Neutrophil (primary cell): ENCODE measurements around the gene ADAMTS13.
"Not testable (repeated sequence)": the region's sequence is repeated elsewhere in the genome, so short reads cannot be mapped to it uniquely, and the experiment has no call there.

ENCODE experiments used
- H3K27ac ChIP-seq: fragments of 200-600 bp; sonication (generic); 2 replicates; pipeline ENCODE4 v1.5.1; 2016; ENCODE audit warnings: mild to moderate bottlenecking, moderate library complexity
- H3K27me3 ChIP-seq: fragments of 200-600 bp; sonication (generic); 2 replicates; pipeline ENCODE4 v1.6.0; 2016; ENCODE audit warnings: mild to moderate bottlenecking
- H3K36me3 ChIP-seq: fragments of 200-600 bp; sonication (generic); 2 replicates; pipeline ENCODE4 v1.5.1; 2017
- H3K4me1 ChIP-seq, 2 experiments: fragments of 200-600 bp in 1 of 2; sonication (generic) in 1 of 2; 1 replicate in 1 of 2; 2 replicates in 1 of 2; pipeline versions ENCODE4 v1.5.1 to v1.6.1; 2013 to 2016; ENCODE audit warnings: low read depth in 1 of 2, low read length in 1 of 2, mild to moderate bottlenecking in 1 of 2, moderate library complexity in 1 of 2; ENCODE audit not compliant: control insufficient read depth in 1 of 2, insufficient read depth in 1 of 2
- H3K4me3 ChIP-seq, 2 experiments: fragments of 200-600 bp in 1 of 2; sonication (generic) in 1 of 2; 1 replicate in 1 of 2; 2 replicates in 1 of 2; pipeline ENCODE4 v1.5.1; 2013 to 2016; ENCODE audit warnings: low read depth in 1 of 2, low read length in 1 of 2, mild to moderate bottlenecking in 1 of 2, moderate library complexity in 1 of 2
- H3K9me3 ChIP-seq: fragments of 200-600 bp; sonication (generic); 2 replicates; pipeline ENCODE4 v1.5.1; 2016
- TF ChIP-seq, protein P1 (sequence below): fragments of 200-600 bp; sonication (generic); IDR thresholded peaks from 2 replicates; pipeline ENCODE4 v1.5.1; 2016; ENCODE audit warnings: antibody characterized with exemption

The ADAMTS13 gene

DNA sequence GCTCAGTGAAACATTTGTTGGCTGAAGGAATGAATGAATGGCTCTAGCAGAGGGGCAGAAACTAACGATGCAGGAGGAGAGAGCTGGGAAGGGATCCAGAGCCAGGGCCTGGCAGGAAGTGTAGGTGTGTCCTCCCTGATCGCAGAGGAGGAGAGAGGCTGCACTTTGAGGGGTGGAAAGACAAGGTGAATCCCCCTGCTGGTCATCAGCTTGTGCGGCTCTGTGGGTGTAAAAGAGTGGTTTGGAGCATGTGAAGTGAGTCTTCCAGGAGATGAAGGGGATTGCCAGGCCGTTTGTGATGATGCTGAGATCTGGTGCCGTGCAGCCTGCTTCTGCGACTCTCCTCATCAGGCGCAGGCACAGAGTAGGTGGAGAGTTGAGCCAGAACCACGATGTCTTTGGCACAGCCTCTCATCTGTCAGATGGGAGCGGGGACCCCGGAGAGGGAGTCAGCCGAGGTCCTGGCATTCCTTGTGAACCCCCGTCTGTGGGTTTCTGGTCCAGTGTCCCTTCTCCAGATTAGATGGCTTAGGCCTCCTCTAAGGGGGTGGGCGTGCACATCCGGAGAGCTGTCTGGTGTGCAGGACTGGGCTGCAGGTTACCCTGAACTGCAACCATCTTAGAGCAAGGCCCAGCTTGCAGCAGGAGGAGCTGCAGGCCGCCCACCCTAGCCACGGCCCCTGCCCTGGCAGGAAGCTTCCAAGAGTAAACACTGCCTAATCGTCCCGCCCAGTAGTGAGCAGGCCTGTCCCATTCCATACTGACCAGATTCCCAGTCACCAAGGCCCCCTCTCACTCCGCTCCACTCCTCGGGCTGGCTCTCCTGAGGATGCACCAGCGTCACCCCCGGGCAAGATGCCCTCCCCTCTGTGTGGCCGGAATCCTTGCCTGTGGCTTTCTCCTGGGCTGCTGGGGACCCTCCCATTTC, at the start of gene ADAMTS13:
Gene ADAMTS13 (plus strand): TSS at position 753 of the 928 bp plus-strand sequence. CDS start 77 bp downstream, at position 830.
- no peaks in the 10 kb centered on the region for H3K9me3 ChIP-seq
- TF ChIP-seq, protein P1, sequence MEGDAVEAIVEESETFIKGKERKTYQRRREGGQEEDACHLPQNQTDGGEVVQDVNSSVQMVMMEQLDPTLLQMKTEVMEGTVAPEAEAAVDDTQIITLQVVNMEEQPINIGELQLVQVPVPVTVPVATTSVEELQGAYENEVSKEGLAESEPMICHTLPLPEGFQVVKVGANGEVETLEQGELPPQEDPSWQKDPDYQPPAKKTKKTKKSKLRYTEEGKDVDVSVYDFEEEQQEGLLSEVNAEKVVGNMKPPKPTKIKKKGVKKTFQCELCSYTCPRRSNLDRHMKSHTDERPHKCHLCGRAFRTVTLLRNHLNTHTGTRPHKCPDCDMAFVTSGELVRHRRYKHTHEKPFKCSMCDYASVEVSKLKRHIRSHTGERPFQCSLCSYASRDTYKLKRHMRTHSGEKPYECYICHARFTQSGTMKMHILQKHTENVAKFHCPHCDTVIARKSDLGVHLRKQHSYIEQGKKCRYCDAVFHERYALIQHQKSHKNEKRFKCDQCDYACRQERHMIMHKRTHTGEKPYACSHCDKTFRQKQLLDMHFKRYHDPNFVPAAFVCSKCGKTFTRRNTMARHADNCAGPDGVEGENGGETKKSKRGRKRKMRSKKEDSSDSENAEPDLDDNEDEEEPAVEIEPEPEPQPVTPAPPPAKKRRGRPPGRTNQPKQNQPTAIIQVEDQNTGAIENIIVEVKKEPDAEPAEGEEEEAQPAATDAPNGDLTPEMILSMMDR = no peak
- H3K36me3 ChIP-seq = no peaks in the 10 kb centered on the region
- H3K4me1 ChIP-seq = peaks cover 12 to 13% of the 10 kb centered on the region in 2 experiments
- H3K27me3 ChIP-seq = peaks cover 22% of the 10 kb centered on the region
- no peak within 1 kb of the TSS for H3K4me3 ChIP-seq
- H3K27ac ChIP-seq = no peak within 1 kb of the TSS

DNA sequence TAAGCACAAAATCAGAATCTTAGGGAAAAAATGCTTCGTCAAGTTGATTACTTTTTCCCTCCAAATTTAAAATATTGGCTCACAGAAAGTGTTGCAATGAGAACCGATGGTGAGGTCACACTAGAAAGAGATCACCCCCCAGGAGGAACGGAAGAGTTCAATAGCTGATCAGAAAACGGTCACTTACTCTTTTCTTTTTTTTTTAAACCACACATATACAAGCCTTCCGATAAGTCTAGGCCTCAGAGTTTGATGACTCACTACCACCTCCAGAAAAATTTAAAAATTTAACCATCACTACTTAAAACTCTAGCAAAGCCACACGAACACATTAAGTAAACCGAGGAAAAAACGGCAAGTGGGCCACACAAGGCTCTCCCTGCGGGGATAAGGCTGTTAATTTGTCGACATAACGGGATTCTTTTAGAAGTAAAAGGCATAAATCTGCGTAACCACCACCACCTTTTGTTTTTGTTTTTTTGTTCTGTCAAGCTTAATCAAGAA, 47.5 kb upstream of the ADAMTS13 start:
- Histone ChIP-seq H3K27ac (peak overlapping the region; percentile 95), H3K4me1 (peaks cover 42 to 46% of the 10 kb centered on the region in 2 experiments), H3K4me3 (peak overlapping the region; percentile 75 to 89), H3K9me3 (no peaks in the 10 kb centered on the region), H3K27me3 (no peaks in the 10 kb centered on the region), H3K36me3 (peaks cover 7% of the 10 kb centered on the region)
- TF ChIP-seq, protein P1 = no peak

DNA sequence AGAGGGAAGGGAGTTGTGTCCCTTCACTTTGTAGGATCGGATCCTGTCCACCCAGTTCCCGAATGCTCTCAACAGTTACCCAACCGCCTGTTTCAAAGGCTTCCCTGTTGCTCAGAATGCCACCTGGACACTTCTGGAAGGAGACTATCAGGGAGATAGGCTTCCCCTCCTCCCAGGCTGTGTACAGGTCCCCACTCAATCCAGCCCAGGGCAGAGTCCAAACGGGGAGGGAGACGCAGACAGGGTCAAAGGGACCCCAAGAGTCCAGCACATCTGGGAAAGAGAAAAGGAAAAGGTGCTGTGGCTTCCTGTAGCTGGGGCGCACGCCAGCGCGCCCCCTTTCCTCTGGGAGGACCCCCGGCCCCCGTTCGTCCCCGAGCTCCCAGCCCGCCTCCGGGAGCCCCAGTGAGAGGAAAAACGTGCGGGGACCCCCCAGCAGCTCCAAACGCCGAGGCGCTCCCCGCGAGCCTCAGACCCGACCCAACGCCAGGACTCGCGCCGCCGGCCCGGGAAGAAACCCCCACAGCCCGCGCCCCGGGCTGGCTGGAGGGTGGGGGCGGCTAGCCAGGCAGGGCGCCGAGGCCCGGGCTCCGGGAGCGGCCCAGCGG, 46.9 kb upstream of the ADAMTS13 start:
- Histone ChIP-seq H3K9me3 (no peaks in the 10 kb centered on the region), H3K4me1 (peaks cover 41 to 46% of the 10 kb centered on the region in 2 experiments), H3K4me3 (peak overlapping the region; percentile 75 to 89), H3K36me3 (peaks cover 7% of the 10 kb centered on the region), H3K27me3 (no peaks in the 10 kb centered on the region), H3K27ac (peak overlapping the region; percentile 95)
- TF ChIP-seq, protein P1 = no peak

DNA sequence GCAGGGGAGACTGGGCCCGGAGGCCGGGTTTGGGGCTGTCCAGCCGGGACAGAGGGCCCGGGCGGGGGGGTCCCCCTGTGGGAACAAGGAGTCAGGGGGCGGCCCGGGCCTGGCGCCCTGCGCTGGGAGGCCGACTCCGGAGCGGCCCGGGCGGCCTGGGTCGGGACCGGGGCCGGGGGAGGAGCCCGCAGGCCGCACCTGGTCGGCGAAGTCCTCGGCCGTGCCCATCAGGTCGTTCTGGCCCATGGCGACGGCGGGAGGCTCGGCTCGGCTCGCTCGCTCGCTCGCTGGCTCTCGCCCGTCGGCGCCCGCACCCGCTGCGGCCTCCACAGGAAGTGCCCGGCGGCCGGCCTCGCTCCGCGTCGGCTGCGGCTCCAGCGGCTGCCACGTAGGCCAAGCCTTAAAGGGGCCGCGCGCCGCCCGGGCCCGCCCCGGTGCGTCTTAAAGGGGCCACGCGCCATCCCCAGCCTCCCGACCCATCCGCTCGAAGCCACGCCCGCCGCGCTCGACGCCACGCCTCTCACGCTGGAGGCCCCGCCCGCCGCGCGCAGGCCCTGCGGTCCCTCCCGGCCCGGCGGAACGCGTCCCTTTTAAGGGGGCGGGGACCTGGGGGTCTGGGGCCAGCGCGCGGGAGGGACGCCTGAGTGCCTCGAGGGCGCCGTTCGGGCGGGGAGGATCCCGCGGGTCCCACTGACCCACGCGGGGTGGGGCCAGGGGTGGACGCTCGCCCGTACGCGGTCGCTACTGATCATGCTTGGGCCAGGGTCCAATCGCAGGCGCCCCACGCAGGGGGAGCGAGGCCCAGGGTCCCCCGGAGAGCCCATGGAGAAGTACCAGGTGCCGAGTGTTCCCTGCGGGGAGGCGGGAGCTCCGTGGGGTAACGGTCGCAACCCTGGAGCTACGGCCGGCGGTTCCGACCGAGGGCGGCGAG, 46.2 kb upstream of the ADAMTS13 start, which contains the start of the genes STKLD1 and SURF4:
Gene STKLD1 (plus strand): TSS at position 643 of the 931 bp plus-strand sequence. CDS start 108 bp downstream, at position 751.
Gene SURF4 (minus strand): TSS at position 337 of the 931 bp plus-strand sequence. CDS start 91 bp downstream, at position 246.
- peaks cover 7% of the 10 kb centered on the region for H3K36me3 ChIP-seq
- TF ChIP-seq, protein P1 = peak; percentile 73
- H3K4me3 ChIP-seq = peak within 1 kb of the TSS; percentile 75 to 89
- H3K4me1 ChIP-seq = peaks cover 41 to 46% of the 10 kb centered on the region in 2 experiments
- H3K9me3 ChIP-seq = no peaks in the 10 kb centered on the region
- peak within 1 kb of the TSS; percentile 95 for H3K27ac ChIP-seq
- H3K27me3 ChIP-seq = no peaks in the 10 kb centered on the region

DNA sequence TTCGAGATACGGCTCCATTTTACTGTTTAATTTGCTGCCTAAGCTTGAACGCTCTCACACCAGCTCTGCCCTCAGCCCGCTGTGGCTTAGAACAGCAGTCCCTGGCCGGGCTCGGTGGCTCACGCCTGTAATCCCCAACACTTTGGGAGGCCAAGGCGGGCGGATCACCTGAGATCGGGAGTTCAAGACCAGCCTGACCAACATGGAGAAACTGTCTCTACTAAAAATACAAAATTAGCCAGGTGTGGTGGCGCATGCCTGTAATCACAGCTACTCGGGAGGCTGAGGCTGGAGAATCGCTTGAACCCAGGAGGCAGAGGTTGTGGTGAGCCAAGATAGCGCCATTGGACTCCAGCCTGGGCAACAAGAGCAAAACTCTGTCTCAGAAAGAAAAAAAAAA, 44.9 kb upstream of the ADAMTS13 start:
- not testable (repeated sequence) for H3K9me3 ChIP-seq, H3K27me3 ChIP-seq, H3K4me3 ChIP-seq, H3K27ac ChIP-seq, H3K36me3 ChIP-seq
- H3K4me1 ChIP-seq = peaks cover 31 to 37% of the 10 kb centered on the region in 2 experiments
